Esophagus squamous epithelium (tissue), 5 donors: Measurements from ENCODE around the gene CPA2. TPM values are rescaled to one million over a fixed set of nuclear protein-coding genes. Genes with fewer than 3 reads are reported as not detected.
"Not testable (repeated sequence)": the region's sequence is repeated elsewhere in the genome, so short reads cannot be mapped to it uniquely, and the experiment has no call there.

Experiments
- DNase-seq: peaks from one replicate; lab custom pipeline; 2025; lab: John Stamatoyannopoulos, UW
- H3K27ac ChIP-seq, 4 donors: fragments of 200-600 bp; sonication (generic); one replicate each; pipeline ENCODE4 v1.5.1; 2016 to 2019; ENCODE audit warnings: mild to moderate bottlenecking in 1 of 4
- H3K27me3 ChIP-seq, 4 donors: fragments of 200-600 bp; sonication (generic); 1 replicate in 3 of 4; 2 replicates in 1 of 4; pipeline versions ENCODE4 v1.5.1 to v1.6.0; 2017 to 2021; ENCODE audit warnings: antibody characterized with exemption in 1 of 4
- H3K36me3 ChIP-seq, 3 donors: fragments of 200-600 bp; sonication (generic); one replicate each; pipeline ENCODE4 v1.5.1; 2016 to 2019
- H3K4me1 ChIP-seq, 3 donors: fragments of 200-600 bp; sonication (generic); one replicate each; pipeline ENCODE4 v1.5.1; 2017 to 2019
- H3K4me3 ChIP-seq, 4 donors: fragments of 200-600 bp; sonication (generic); 1 replicate in 3 of 4; 2 replicates in 1 of 4; pipeline ENCODE4 v1.5.1; 2016 to 2019; ENCODE audit warnings: mild to moderate bottlenecking in 2 of 4, moderate library complexity in 1 of 4
- H3K9me3 ChIP-seq, 3 donors: fragments of 200-600 bp; sonication (generic); one replicate each; pipeline ENCODE4 v1.5.1; 2016 to 2019
- CTCF ChIP-seq, 6 experiments: fragments of 450-650 bp in 4 of 6; fragments of 200-600 bp in 2 of 6; sonication (generic) in 2 of 6; IDR thresholded peaks; one replicate each; pipeline ENCODE4 v1.5.1; 2016 to 2019; ENCODE audit warnings: antibody characterized with exemption in 6 of 6, mild to moderate bottlenecking in 4 of 6, moderate library complexity in 4 of 6
- POLR2A ChIP-seq, 4 donors: fragments of 450-650 bp; IDR thresholded peaks; one replicate each; pipeline ENCODE4 v1.6.1; 2017; ENCODE audit warnings: antibody characterized with exemption in 4 of 4, mild to moderate bottlenecking in 4 of 4, moderate library complexity in 3 of 4
- WGBS, 2 donors: methylation state at CpG; one replicate each; pipeline ENCODE4 v1.1.5; 2018; 5-methylcytosine and 5-hydroxymethylcytosine counted together
- intact Hi-C: fragments of 100-400 bp; cut with DNase I; formaldehyde crosslinking; loops from one replicate; pipeline ENCODE4 v1.15.0; 2022
- total RNA-seq, 4 donors: library from RNA; depleted of rRNA; stranded (reverse); fragments of >200 nt; gene quantifications; one replicate each; pipeline ENCODE4 v1.1.0, GENCODE V29; 2016
- donor health status: DM: yes; HTN: yes; CAD: no.

Gene CPA2
- total RNA-seq, 4 donors from 2014 or later, result not detected

GRCh38 chr7:130242198-130243014 is 24.3 kb upstream of the CPA2 start:
- Histone ChIP-seq H3K36me3 (no peaks in the 10 kb centered on the region), H3K4me1 (peaks cover 0 to 6% (median 0%) of the 10 kb centered on the region in 3 donors), H3K4me3 (no peak overlapping the region), H3K9me3 (no peaks in the 10 kb centered on the region), H3K27ac (no peak overlapping the region), H3K27me3 (no peaks in the 10 kb centered on the region)
- no peak for DNase-seq
- TF ChIP-seq CTCF (IDR thresholded peaks at IDR 0.05), result peak; percentile 53 to 92 (median 82)
- no peak for TF ChIP-seq POLR2A (IDR thresholded peaks at IDR 0.05)
- intact Hi-C loops, result no loop called here
- WGBS, 2 donors, result 27 to 32% methylated on average over 5 of the region's 5 CpGs

- WGBS, 2 donors, result 0 to 6% methylated on average over 1 of the region's 1 CpG
- H3K36me3 ChIP-seq, H3K27ac ChIP-seq, intact Hi-C loops, H3K9me3 ChIP-seq, DNase-seq, H3K4me1 ChIP-seq, H3K27me3 ChIP-seq, H3K4me3 ChIP-seq: not testable (repeated sequence)
Measured at GRCh38 chr7:130243486-130243885, 23.2 kb upstream of the CPA2 start.

- H3K36me3 ChIP-seq, intact Hi-C loops, H3K27me3 ChIP-seq, H3K4me3 ChIP-seq, H3K4me1 ChIP-seq, DNase-seq, H3K27ac ChIP-seq, H3K9me3 ChIP-seq: not testable (repeated sequence)
- 75 to 93% methylated on average over 1 of the region's 1 CpG for WGBS, 2 donors
Measured at GRCh38 chr7:130246491-130246890, 20.2 kb upstream of the CPA2 start.

GRCh38 chr7:130248842-130249241 is 17.8 kb upstream of the CPA2 start:
- WGBS, 2 donors, result 98 to 100% methylated on average over 4 of the region's 5 CpGs
- H3K9me3 ChIP-seq, H3K4me3 ChIP-seq, H3K36me3 ChIP-seq, intact Hi-C loops, H3K27me3 ChIP-seq, H3K27ac ChIP-seq, H3K4me1 ChIP-seq, DNase-seq: not testable (repeated sequence)

- H3K27ac ChIP-seq, DNase-seq, H3K9me3 ChIP-seq, H3K36me3 ChIP-seq, H3K27me3 ChIP-seq, H3K4me1 ChIP-seq, intact Hi-C loops, H3K4me3 ChIP-seq: not testable (repeated sequence)
- WGBS, 2 donors, result 85 to 97% methylated on average over 3 of the region's 3 CpGs
Measured at GRCh38 chr7:130249626-130250025, 17.0 kb upstream of the CPA2 start.

- Histone ChIP-seq H3K27me3 (no peaks in the 10 kb centered on the region), H3K4me3 (no peak overlapping the region), H3K27ac (no peak overlapping the region), H3K4me1 (no peaks in the 10 kb centered on the region), H3K36me3 (no peaks in the 10 kb centered on the region), H3K9me3 (peaks cover 0 to 32% (median 24%) of the 10 kb centered on the region in 3 donors)
- WGBS, 2 donors, result 68 to 100% methylated on average over 1 to 3 of the region's 6 CpGs
- no peak for DNase-seq
- TF ChIP-seq CTCF (IDR thresholded peaks at IDR 0.05), result no peak
- TF ChIP-seq POLR2A (IDR thresholded peaks at IDR 0.05), result no peak
- intact Hi-C loops, result no loop called here
Measured at GRCh38 chr7:130254555-130254954, 12.1 kb upstream of the CPA2 start.

- Histone ChIP-seq H3K4me1 (no peaks in the 10 kb centered on the region), H3K9me3 (peaks cover 0 to 44% (median 27%) of the 10 kb centered on the region in 3 donors), H3K4me3 (no peak overlapping the region), H3K27ac (no peak overlapping the region), H3K27me3 (no peaks in the 10 kb centered on the region), H3K36me3 (no peaks in the 10 kb centered on the region)
- intact Hi-C loops, result no loop called here
- WGBS, 2 donors, result 64 to 68% methylated on average over 2 of the region's 2 CpGs
- DNase-seq, result no peak
- TF ChIP-seq POLR2A (IDR thresholded peaks at IDR 0.05) (no peak), CTCF (IDR thresholded peaks at IDR 0.05) (no peak)
Measured at GRCh38 chr7:130256704-130257103, 10.0 kb upstream of the CPA2 start.
